Measurements from ENCODE around the gene VMP1.

- TF ChIP-seq, protein P1, sequence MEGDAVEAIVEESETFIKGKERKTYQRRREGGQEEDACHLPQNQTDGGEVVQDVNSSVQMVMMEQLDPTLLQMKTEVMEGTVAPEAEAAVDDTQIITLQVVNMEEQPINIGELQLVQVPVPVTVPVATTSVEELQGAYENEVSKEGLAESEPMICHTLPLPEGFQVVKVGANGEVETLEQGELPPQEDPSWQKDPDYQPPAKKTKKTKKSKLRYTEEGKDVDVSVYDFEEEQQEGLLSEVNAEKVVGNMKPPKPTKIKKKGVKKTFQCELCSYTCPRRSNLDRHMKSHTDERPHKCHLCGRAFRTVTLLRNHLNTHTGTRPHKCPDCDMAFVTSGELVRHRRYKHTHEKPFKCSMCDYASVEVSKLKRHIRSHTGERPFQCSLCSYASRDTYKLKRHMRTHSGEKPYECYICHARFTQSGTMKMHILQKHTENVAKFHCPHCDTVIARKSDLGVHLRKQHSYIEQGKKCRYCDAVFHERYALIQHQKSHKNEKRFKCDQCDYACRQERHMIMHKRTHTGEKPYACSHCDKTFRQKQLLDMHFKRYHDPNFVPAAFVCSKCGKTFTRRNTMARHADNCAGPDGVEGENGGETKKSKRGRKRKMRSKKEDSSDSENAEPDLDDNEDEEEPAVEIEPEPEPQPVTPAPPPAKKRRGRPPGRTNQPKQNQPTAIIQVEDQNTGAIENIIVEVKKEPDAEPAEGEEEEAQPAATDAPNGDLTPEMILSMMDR (IDR thresholded peaks at IDR 0.05), result no peak
- TF ChIP-seq REST (IDR thresholded peaks at IDR 0.05; ENCODE audit: insufficient read depth in 1 of 2, low read depth in 2 of 2, low read length in 1 of 2) (no peak), POLR2AphosphoS5 (IDR thresholded peaks at IDR 0.05; ENCODE audit: low read depth, low read length) (no peak), SIN3A (IDR thresholded peaks at IDR 0.05; ENCODE audit: borderline replicate concordance, insufficient read depth, low read depth, low read length) (no peak), TCF7L2 (IDR thresholded peaks at IDR 0.05; ENCODE audit: low read depth, low read length) (no peak)
Observed at GRCh38 chr17:59779521-59779920, 72.1 kb downstream of the VMP1 start.
